Left kidney (tissue), 8 donors: ENCODE measurements around the gene ERP27. TPM values are rescaled to one million over a fixed set of nuclear protein-coding genes. Genes with fewer than 3 reads are reported as not detected.

Source experiments
- DNase-seq: peaks from one replicate; pipeline ENCODE4 v3.0.0-alpha.2; 2013
- long read RNA-seq, 8 donors: transcript quantifications; one replicate each; lab custom pipeline, GENCODE V29; 2026
- polyA plus RNA-seq: library from polyadenylated mRNA; unstranded; fragments of 120-200 nt; gene quantifications from one replicate; pipeline ENCODE4 v1.2.1, GENCODE V29; 2013; ENCODE audit not compliant: insufficient read length

ERP27 gene
- 22.6 TPM for polyA plus RNA-seq
- long read RNA-seq, donor 1, partial matches to known transcripts, result 9 of 9 reads
- long read RNA-seq, donor 1, other reads (novel, unspliced or antisense), result 0 of 9 reads
- long read RNA-seq, donor 2, partial matches to known transcripts, result 0 of 1 reads
- long read RNA-seq, donor 2, other reads (novel, unspliced or antisense), result 0 of 1 reads
- long read RNA-seq, donor 3, partial matches to known transcripts, result 6 of 7 reads
- long read RNA-seq, donor 3, other reads (novel, unspliced or antisense), result 0 of 7 reads
- long read RNA-seq, donor 4, result 0 reads
- long read RNA-seq, donor 5, partial matches to known transcripts, result 0 of 2 reads
- long read RNA-seq, donor 5, other reads (novel, unspliced or antisense), result 0 of 2 reads
- long read RNA-seq, donor 6, partial matches to known transcripts, result 6 of 6 reads
- long read RNA-seq, donor 6, other reads (novel, unspliced or antisense), result 0 of 6 reads
- long read RNA-seq, donor 7, partial matches to known transcripts, result 0 of 6 reads
- long read RNA-seq, donor 7, other reads (novel, unspliced or antisense), result 5 of 6 reads
- long read RNA-seq, donor 8, partial matches to known transcripts, result 6 of 7 reads
- long read RNA-seq, donor 8, other reads (novel, unspliced or antisense), result 0 of 7 reads

DNA sequence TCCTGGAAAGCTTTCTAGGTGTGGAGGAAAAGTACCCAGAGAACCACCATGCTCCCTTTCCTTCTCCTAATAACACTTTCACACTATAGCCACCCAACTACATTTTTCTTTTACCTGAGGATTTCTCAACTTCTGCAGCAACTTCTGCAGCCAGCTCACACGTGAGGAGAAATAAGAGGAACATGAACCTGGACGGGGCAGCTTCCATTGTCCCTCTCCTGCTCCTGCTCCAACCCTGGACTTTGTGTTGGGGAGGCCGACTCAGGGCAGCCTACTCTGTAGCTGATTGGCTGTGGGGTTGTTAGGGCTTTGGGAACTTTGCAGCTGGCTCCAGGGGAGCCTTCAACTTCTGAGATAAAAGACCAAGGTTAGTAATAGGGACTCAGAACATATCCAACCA, at the start of gene ERP27:
TSS of gene ERP27 (minus strand) at position 237 of the 400 bp plus-strand sequence. CDS start at position 208, 29 bp downstream.
- DNase-seq, result no peak

DNA sequence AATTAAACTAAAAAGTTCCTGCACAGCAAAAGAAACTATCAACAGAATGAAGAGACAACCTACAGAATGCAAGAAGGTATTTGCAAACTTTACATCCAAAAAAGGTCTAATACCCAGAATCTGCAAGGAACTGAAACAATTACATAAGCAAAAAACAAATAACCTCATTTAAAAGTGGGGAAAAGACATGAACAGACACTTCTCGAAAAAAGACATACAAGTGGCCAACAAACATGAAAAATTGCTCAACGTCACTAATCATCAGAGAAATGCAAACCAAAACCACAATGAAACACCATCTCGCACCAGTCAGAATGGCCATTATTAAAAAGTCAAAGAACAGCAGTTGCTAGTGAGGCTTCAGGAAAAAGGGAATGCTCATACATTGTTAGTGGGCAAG, 49.7 kb upstream of the ERP27 start:
- DNase-seq, result no peak

DNA sequence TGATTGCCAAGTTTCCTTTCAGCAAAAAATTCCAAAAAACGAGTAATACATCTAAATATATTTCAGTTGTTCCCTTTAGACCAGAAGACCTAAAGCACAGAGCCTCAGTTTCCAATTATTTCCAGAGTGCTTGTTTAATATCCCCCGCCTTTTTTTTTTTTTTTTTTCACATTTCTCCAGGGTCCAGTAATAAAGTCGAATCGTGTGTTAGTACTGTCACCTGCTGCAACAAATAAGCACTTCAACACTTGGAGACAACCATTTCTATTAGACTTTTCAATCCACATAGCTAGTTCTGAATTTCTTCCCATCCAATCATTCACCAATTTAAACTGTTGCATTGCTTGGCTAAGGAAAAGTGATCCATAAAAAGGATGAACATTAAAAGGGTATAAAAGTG, 48.1 kb upstream of the ERP27 start:
- DNase-seq, result no peak

DNA sequence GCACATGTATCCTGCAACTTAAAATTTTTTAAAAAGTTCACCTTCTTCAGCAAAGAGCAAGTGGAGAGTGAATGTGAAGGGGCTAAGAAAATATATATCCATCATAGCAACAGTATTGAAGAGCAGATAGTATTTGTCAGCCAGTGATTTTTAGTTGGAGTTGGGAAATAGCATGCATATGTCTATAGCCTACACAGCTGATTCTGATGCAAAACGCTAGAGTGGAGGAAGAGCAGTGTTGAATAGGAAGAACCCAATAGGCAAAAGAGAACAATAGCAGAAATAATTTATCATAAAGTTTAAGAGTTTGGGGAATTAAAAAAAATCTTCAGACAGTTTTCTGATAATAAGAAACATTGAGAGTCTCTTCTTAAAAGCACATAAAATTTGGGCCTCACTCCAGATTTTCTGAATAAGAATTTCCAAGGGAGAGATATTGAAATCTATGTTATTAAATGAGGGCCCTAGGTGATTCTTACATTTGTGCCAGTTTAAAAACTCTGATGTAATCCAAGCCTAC, 46.5 kb upstream of the ERP27 start:
- DNase-seq, result no peak

DNA sequence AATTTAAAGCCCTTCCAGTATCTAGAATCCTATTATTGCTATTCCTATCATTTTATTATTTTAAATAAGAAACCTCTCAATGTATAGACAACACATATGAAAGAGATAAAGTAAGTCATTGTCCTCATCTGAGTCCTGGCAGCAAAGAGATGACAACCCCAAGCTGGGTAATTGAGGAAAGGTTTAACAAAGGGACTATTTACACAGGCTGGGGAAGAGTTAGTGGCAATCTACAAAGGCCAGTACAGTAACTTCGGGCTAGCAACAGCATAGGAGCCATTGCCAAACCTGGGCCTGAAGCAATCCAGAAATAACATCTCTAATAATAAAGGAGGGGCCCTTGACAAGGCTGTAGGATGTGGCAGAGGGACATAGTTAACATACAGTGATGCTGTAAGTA, 45.7 kb upstream of the ERP27 start:
- no peak for DNase-seq

DNA sequence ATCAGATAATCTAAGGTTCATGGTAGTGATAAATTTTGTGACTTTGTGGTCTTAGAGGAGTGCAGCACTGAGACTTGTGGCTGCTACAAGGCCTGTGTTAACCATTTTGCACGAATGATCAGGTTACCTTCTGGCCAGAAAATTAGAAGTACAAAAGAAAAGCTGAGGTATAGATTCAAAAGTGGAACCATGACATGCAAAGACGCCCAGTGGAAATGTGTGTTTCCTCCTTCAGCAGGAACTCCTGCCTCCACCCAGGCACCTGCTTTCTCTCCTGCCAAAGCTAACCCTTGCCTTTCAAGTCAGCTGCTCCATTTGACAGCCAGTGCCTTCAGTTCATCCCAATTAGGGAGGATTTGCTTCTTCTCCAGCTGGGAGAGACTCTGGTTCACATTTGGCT, 44.7 kb upstream of the ERP27 start:
- no peak for DNase-seq

DNA sequence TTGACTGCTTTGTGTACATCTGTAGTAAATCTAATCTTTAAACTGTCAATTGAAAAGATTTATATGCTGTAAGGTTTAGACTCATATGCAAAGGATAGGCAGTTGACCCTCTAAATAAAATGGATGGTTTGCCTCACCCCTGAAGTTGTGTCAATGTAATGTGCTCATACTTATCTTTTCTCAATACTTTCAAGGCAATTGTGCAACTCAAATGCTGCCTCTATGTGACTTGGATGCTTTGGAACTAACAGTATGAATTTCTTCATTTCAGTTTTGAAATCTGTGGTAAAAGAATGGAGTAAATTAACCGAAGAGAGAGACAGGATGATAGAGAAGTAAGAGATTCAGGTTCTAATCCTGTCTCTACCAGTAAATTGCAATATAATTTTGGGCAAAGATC, 44.2 kb upstream of the ERP27 start:
- no peak for DNase-seq

DNA sequence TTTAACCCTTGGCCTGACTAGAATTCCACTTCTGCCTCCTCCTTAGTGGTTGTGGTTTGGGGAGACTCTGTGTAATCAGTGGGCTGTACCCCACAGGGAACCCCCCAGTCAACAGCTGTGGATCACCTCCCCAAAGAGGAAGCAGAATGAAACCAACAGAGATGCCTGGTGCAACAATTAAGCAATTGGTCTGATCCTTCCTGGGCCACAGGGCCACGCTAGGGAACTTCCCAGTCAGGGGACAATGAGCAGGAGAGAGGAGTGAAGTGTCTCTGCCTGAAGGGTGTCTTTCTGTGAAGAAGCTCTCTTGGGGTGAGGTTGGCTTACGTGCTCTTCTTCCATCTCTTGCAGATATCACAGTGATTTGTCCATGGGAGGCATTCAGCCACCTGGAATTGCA, 42.7 kb upstream of the ERP27 start:
- DNase-seq, result no peak

DNA sequence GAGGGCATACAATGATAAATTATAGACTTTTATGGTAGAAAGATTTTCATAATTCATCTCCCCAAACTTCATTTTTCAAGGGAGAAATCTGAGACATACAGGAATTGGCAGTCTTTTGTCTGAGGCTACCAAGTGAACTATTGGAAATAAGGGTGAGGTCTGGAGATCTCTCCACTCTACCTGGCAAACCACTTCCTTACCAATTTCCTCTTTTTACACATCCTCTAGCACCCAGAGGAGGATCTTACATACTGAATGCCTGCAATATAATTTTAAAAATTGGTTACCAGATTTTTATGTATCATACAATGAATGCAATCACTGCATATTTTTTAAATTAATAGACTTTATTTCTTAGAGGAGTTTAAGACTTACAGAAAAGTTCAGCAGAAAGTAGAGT, 41.1 kb upstream of the ERP27 start:
- no peak for DNase-seq

DNA sequence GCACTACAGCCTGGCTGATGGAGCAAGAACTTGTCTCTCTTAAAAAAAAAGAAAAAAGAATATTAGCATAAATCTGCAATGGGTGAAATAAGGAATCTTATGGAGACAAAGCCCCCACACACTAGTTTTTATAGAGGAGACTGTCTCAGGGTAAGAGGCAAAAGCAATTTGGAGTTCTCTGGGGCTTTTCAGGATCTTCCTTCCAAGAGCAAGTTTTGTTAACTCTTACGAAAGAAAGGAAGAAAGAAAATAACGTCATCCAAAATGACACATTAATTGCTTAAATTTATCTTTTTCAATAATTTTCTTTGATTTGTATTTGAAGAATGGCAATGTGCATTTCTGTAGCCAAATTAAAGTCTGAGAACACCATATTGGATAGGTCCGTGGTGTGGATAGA, 38.3 kb upstream of the ERP27 start:
- DNase-seq, result no peak

DNA sequence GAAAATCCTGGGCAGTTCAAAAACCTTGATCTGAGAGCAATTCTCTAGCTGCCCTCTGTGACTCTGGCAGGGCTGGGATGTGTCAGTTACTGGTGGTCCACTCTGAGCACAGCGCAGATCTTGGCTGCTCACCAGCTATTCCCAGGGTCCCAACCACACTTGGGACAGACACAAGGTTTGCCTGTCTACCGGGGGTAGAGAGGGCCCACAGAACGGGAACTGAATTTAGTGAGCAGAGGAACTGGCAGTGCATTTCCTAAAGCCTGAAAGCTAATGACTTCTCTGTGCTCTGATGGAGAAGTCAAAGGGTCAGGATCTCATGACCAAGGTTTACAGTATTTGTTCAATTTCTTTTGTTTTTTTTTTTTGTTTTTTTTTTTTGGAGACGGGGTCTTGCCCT, 37.1 kb upstream of the ERP27 start:
- DNase-seq, result no peak

DNA sequence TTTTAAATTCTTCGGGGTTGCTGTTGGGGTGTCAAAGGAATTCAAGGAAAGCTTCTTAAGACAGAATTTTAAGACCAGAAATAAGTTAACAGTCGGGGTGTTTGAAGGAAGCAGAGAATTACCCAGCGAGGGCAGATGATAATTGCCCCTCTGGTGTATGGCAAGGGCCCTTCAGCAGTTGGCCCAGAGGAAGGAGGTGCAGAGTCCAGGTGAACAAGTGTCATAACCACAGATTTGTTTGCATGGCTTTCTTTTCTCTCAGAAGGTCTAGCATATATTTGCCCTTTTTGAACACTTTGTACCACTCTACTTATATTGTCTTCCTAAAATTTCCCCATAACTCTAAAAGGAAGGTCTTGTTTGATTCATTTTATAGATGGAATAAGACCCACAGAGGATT, 36.3 kb upstream of the ERP27 start:
- DNase-seq, result no peak

DNA sequence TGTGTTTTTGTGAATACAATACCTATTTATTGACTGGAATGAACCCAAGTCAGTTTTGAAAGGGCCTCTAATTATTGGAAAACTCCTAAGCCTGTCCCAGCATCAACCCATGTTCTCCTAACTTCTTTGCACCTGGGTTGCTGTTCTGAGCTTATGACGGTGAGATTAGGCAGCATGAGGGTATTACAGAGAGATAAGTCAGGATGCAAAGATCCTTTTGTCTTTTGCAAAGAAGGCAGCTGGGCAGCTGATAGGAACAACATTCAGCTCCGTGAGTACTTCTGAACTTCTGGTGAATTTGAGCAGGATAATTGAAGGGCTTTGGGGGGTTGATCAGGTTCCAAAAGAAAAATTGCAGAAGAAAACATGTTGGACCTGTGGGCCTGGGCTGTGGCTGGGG, 34.5 kb upstream of the ERP27 start, which contains the start of gene PDE6H:
TSS of gene PDE6H (plus strand) at position 227 of the 400 bp plus-strand sequence. CDS start 4,971 bp downstream, outside the sequence.
- DNase-seq, result no peak

DNA sequence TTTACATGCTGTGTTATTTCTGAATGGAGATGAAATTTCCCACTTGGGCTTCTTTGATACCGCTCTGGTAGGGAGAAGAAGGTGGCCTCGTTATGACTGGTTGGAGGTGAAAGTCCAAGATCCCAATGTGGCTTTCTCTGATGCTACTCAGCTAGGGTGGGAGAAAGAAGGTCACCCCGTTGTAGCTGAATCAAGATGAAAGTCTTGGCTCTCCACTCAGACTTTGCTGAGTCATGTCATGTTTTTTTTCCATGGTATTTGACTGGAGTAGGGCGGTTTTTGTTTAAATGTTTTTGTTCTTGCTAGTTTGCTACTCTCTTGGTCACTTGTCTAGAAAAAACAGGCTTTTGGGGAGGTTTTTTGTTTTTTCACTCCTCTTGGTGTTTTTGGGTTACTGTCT, 32.1 kb upstream of the ERP27 start:
- DNase-seq, result no peak

DNA sequence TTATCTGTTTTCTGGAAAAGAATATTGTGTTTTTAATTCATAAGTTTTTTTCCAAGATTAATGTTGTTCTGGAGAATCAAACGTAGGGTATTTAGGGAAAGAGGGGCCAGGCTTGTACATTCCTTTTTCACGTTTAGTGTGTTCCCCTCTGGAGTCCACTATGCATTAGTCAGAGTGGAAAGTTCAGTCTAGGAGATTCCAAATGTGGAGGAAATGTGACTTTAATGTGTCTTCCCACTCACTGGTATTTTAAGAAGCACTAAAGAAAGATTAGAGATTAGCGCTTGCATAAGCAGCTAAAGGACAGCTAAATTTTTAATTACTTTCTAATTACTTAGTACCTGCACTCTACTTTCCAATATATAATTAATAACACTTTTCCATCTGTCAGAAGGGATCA, 30.1 kb upstream of the ERP27 start:
- no peak for DNase-seq

DNA sequence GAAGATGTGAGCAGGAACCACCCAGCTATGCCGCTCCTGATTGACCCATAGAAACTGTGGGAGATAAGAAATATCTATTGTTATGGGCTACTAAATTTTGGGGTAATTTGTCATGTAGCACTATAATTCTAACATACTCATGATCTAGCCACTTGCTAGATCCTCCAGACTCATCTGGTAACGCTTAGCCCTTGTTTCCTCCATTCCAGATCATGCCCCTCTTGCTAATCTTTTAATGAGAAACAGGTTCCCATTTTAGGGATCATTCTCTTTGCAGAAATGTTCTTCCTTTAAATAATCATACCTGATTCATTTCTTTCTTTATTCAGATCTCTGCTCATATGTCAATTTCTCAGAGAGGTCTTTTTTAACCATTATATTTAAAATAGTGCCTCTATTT, 26.9 kb upstream of the ERP27 start:
- DNase-seq, result no peak

DNA sequence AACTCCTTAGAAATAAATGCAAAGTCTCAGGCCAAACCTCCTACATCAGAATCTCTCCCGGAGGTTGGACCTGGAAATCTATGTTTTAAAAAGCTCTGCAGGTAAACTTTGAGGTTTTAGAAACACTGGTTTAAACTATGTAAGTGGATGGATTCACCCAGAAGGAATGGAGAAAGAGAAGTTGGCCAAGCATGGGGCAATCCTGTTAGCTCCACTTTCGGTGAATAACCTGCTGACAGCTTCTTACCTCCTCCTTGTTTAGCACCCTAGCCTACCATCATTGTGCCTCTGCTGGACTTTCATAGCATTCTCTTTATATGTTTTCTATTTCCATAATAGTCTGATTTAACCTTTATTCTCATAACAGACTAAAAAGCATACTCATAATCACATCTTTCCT, 26.1 kb upstream of the ERP27 start:
- no peak for DNase-seq

DNA sequence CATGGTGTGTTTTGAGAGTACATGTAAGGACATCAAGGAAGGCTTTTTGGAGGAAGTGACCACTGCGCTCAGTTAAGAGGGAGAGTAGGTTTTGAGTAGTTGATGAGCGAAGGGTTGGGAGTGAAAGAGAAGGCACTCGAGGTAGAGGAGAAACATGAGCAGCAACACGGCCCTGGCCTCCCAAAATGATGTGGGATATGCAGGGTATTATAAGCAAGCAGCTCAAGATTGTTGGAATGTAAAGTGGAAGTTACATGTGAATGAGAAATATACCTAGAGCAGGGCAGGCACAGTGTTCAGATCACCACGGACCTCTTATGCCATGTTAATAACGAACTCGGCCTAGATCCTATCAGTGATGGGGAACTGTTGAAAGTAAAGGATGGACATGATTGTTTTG, 25.2 kb upstream of the ERP27 start:
- DNase-seq, result no peak

DNA sequence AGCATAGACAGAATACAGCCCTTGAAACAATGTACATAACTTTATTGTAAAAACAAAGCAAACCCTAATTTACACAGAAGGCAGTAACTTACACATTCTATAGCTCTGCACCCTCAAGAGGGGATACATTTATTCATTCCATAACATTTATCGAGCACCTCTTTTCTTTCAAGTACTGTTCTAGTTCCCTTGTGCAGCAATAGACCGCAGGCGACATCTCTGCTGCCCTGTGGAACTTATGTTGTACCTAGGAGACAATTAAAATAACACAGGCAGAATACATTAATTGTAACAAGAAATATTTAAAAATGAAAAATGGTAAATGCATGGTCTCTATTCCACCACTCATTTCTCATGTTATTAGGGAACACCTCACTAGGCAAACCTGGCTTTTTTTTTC, 24.5 kb upstream of the ERP27 start:
- DNase-seq, result no peak

DNA sequence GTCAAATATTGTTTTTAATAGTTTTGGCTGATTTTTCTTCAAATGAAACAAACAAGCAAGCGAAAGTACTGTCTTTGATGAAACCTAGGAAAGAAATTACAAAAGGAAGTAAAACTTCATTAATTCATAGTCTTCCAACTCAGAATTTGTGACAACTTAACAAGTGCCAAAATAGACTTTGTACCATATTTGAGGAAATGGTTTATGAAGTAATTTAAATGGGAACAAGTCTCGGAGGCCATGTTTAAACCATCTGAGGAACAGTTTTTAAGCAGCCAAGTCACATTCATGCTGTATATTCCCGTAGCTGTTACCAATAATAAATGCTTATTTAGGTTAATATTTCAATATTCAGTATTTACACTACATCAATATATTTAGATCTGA, 23.8 kb upstream of the ERP27 start:
- DNase-seq, result no peak

DNA sequence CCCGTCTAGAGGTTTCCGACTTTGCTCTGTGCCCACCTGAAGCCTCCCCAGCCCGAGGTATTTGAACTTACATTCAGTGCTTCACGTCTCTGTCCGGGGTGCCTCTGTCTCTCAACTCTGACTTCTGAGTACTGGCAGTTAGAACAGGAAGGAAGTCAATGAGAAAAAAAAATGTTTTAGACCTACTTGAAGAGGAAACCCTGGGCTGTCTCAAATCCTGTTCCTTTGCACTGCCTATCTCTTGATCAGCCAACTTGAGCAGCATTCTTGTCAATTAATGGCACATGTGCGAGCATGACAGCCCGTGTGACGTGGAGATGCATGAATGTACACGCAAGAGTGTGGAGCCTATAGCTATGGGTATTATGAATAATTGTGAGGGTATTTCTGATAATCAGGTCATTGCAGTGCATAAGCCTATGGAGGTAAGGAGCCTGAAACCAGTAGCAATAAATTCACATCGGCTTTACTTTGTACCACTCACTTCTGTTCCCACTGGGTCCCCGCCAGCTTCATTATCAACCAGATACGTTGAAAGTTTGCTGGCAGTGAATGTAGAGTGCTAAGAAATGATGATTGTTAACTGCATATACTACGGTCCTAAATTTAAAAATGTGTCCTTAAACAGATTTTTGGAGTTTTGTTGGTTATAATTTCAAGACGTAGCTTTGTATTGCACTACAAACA, 23.3 kb upstream of the ERP27 start, which contains the start of gene ARHGDIB:
TSS of gene ARHGDIB (minus strand) at position 136 of the 687 bp plus-strand sequence. CDS start 10,889 bp downstream, outside the sequence.
- no peak for DNase-seq

DNA sequence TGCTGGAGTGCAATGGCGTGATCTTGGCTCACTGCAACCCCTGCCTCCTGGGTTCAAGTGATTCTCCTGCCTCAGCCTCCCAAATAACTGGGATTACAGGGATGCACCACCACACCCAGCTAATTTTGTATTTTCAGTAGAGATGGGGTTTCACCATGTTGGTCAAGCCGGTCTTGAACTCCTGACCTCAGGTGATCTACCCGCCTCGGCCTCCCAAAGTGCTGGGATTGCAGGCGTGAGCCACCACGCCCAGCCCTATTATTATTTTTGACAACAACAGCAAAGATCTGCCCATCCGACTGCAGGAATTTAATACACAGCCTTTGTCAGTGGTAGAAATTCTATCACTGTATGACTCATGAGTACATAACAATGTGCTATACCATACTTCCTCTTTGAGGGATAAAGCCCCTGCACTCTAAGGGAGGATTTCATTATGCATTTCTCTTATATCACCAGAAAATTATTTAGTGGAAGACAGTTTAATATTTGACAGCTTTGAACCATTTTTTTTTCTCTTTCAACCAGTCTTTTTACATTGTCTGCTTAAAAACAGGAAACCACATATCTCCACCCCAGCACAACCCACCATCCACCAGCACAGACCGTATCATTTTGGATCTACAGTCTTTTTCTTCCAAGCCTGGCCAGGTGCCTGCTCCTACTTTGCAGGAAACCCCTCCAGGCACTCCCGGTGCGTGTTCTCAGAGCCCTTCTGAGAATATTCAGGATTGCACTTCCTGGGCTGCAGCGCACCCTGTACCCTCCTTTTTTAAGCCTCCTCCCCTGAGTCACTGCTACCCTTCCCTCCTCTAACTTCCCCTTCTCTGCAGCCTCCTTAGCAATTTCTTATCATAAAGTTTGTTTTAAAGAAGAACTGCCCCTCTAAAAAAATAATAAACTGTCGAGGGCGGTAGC, 22.5 kb upstream of the ERP27 start:
- no peak for DNase-seq
